HepG2 (cell line): ENCODE data around the gene DENND2A. TPM values are rescaled to one million over a fixed set of nuclear protein-coding genes. Genes with fewer than 3 reads are reported as not detected.

Experiments
- ATAC-seq: fragments of 200-7000 bp; cut with Tn5 transposase; 3 replicates; pipeline ENCODE4 v1.9.1; 2020; ENCODE audit warnings: mild to moderate bottlenecking, moderate library complexity
- BruUV-seq: library from RNA; stranded (reverse); fragments of 400-500 nt; replicated peaks from 2 replicates; lab custom pipeline; 2021; lab: Mats Ljungman, UMichigan
- CTCF ChIA-PET: fragments of 300-600 bp; formaldehyde crosslinking; extraction: SDS; loops from one replicate; lab custom pipeline; 2021; ENCODE audit warnings: low total read pairs, inconsistent platforms, low intra/inter-chr PET ratio; lab: Yijun Ruan, JAX
- POLR2A ChIA-PET: fragments of 350-600 bp; sonication (Branson Sonifier 250); formaldehyde crosslinking; loops from one replicate; lab custom pipeline; 2020; ENCODE audit warnings: antibody characterized with exemption, inconsistent platforms; lab: Yijun Ruan, JAX
- DNase-seq: peaks from one replicate; pipeline ENCODE4 v3.0.0-alpha.2; 2015; ENCODE audit warnings: low spot score
- FAIRE-seq: peaks from 3 replicates; lab custom pipeline; 2011; peaks lifted over from hg19 to GRCh38; lab: Jason Lieb, UNC
- H2AFZ ChIP-seq: one replicate; pipeline ENCODE4 v1.6.1; 2011; ENCODE audit warnings: low read length, inconsistent platforms
- H3K27ac ChIP-seq: fragments of 300-600 bp; 3 replicates; pipeline ENCODE4 v1.8.0; 2011; ENCODE audit warnings: mixed run types, mild to moderate bottlenecking, mixed read lengths, low read length, inconsistent platforms; ENCODE audit not compliant: insufficient read depth; ENCODE audit errors: extremely low read length
- H3K27me3 ChIP-seq, 2 experiments: fragments of 200-600 bp in 1 of 2; 2 replicates in 1 of 2; 3 replicates in 1 of 2; pipeline versions ENCODE4 v1.6.0 to v1.8.0; 2011; ENCODE audit warnings: low read length in 2 of 2, mild to moderate bottlenecking in 2 of 2, moderate library complexity in 2 of 2, inconsistent platforms in 1 of 2; ENCODE audit not compliant: insufficient read depth in 2 of 2, control insufficient read depth in 1 of 2
- H3K36me3 ChIP-seq, 2 experiments: fragments of 200-600 bp in 1 of 2; replicated peaks in 1 of 2; 2 replicates in 1 of 2; 3 replicates in 1 of 2; pipeline versions ENCODE4 v1.5.1 to v1.8.0; 2011; ENCODE audit warnings: low read length in 2 of 2, inconsistent platforms in 1 of 2; ENCODE audit not compliant: insufficient read depth in 2 of 2, control insufficient read depth in 1 of 2
- H3K4me1 ChIP-seq: 2 replicates; pipeline ENCODE4 v1.5.1; 2012; ENCODE audit warnings: low read length, inconsistent platforms; ENCODE audit not compliant: insufficient read depth
- H3K4me2 ChIP-seq: 2 replicates; pipeline ENCODE4 v1.6.0; 2011; ENCODE audit warnings: low read depth, low read length, inconsistent platforms
- H3K4me3 ChIP-seq, 3 experiments: fragments of 200-600 bp in 1 of 3; sonication (generic), shearing (Covaris generic) in 1 of 3; replicated peaks in 1 of 3; 2 replicates each; pipeline ENCODE4 v1.5.1; 2011 to 2016; ENCODE audit warnings: low read length in 3 of 3, inconsistent platforms in 2 of 3, low read depth in 2 of 3, mild to moderate bottlenecking in 2 of 3, control low read depth in 1 of 3, mixed read lengths in 1 of 3; ENCODE audit not compliant: insufficient read depth in 1 of 3
- H3K79me2 ChIP-seq: one replicate; pipeline ENCODE4 v1.6.1; 2011; ENCODE audit warnings: low read length, inconsistent platforms; ENCODE audit not compliant: insufficient read depth
- H3K9ac ChIP-seq: 2 replicates; pipeline ENCODE4 v1.6.0; 2011; ENCODE audit warnings: mild to moderate bottlenecking, low read depth, low read length, inconsistent platforms; ENCODE audit not compliant: insufficient read depth
- H3K9me3 ChIP-seq: 2 replicates; pipeline ENCODE4 v1.5.1; 2012; ENCODE audit warnings: mild to moderate bottlenecking, low read length
- H4K20me1 ChIP-seq: 2 replicates; pipeline ENCODE4 v1.6.0; 2011; ENCODE audit warnings: inconsistent platforms, mild to moderate bottlenecking, low read length, moderate library complexity; ENCODE audit not compliant: insufficient read depth
- CEBPZ ChIP-seq: IDR thresholded peaks from 2 replicates; pipeline ENCODE4 v1.6.1; 2012; ENCODE audit warnings: low read length, improper control_type of control experiment
- CENPBD1 ChIP-seq: sonication (generic); formaldehyde crosslinking; IDR thresholded peaks from 2 replicates; pipeline ENCODE4 v1.8.0; 2022; ENCODE audit warnings: missing genetic modification reagents, low read depth, mild to moderate bottlenecking, borderline replicate concordance
- FUBP1 ChIP-seq: sonication (generic); formaldehyde crosslinking; IDR thresholded peaks from 2 replicates; pipeline ENCODE4 v1.5.1; 2020; ENCODE audit warnings: missing genetic modification reagents, mild to moderate bottlenecking, borderline replicate concordance
- GATAD2A ChIP-seq: IDR thresholded peaks from 2 replicates; pipeline ENCODE4 v1.6.1; 2016
- MEIS1 ChIP-seq: sonication (generic); formaldehyde crosslinking; IDR thresholded peaks from 2 replicates; pipeline ENCODE4 v1.9.0; 2021; ENCODE audit warnings: mild to moderate bottlenecking, missing genetic modification reagents, moderate library complexity, borderline replicate concordance
- PHF21A ChIP-seq: sonication (generic); formaldehyde crosslinking; IDR thresholded peaks from 2 replicates; pipeline ENCODE4 v1.5.0; 2020; ENCODE audit warnings: mild to moderate bottlenecking, missing genetic modification reagents
- SALL2 ChIP-seq: sonication (generic); formaldehyde crosslinking; IDR thresholded peaks from 2 replicates; pipeline ENCODE4 v1.8.1; 2023; ENCODE audit warnings: mild to moderate bottlenecking, missing genetic modification reagents, inconsistent platforms
- TFE3 ChIP-seq: IDR thresholded peaks from 2 replicates; pipeline ENCODE4 v1.6.1; 2016
- THAP8 ChIP-seq: sonication (generic); formaldehyde crosslinking; IDR thresholded peaks from 2 replicates; pipeline ENCODE4 v1.5.1; 2020; ENCODE audit warnings: missing genetic modification reagents, mild to moderate bottlenecking, borderline replicate concordance
- ZBTB7B ChIP-seq: sonication (generic); formaldehyde crosslinking; IDR thresholded peaks from 2 replicates; pipeline ENCODE4 v1.4.0; 2020; ENCODE audit warnings: missing genetic modification reagents
- WGBS: methylation state at CpG from one replicate; pipeline ENCODE4 v1.1.6; 2017; ENCODE audit warnings: low lambda C conversion rate; 5-methylcytosine and 5-hydroxymethylcytosine counted together
- in situ Hi-C: cut with HindIII; loops from 2 replicates; pipeline ENCODE4 v1.10.0; 2017; ENCODE audit warnings: low pct_unique_long_range_greater_than_20kb; ENCODE audit not compliant: extremely low pct_ligation_motif_present
- intact Hi-C: fragments of 100-400 bp; cut with micrococcal nuclease; formaldehyde crosslinking; loops from one replicate; pipeline ENCODE4 v1.10.0; 2022; ENCODE audit not compliant: unreplicated experiment
- polyA plus RNA-seq, 8 experiments: library from polyadenylated mRNA; depleted of rRNA in 3 of 8; stranded (reverse) in 7 of 8; unstranded in 1 of 8; fragments of >200 nt; fragmentation: Illumina TruSeq in 4 of 8; extraction: Trizol in 4 of 8; gene quantifications; 2 replicates each; pipeline versions ENCODE4 v1.2.1 to v1.2.3, GENCODE V29; 2011 to 2016; ENCODE audit warnings: low read depth in 4 of 8, missing spikeins in 1 of 8, mixed read lengths in 1 of 8; ENCODE audit not compliant: insufficient read depth in 1 of 8
- total RNA-seq, 5 experiments: library from RNA; depleted of rRNA; stranded (reverse); fragments of >200 nt; fragmentation: Illumina TruSeq; extraction: Trizol; gene quantifications; 2 replicates each; pipeline ENCODE4 v1.2.3, GENCODE V29; 2016; ENCODE audit warnings: low read depth in 1 of 5

The DENND2A gene
- total and polyA plus RNA-seq, 2 of the 13 experiments (the other 11 are each of a cell fraction or from before 2014, with no cell fraction given), result not detected

GRCh38 chr7:140541176-140541512 is 99.5 kb downstream of the DENND2A start (continued):
- no peak for TF ChIP-seq CEBPZ
- no peak for TF ChIP-seq ZBTB7B (CRISPR knock-in tag)
- TF ChIP-seq CENPBD1 (CRISPR knock-in tag), result no peak
- TF ChIP-seq, all 625 proteins: peak for 0

GRCh38 chr7:140540136-140540777 is 100.4 kb downstream of the DENND2A start:
- in situ Hi-C loops (no loop called here), intact Hi-C loops (no loop called here)
- CTCF ChIA-PET, result no interaction called here
- BruUV-seq, result no TSS peak
- no peaks in the 10 kb centered on the region for H3K9me3 ChIP-seq
- H3K27me3 ChIP-seq, result no peaks in the 10 kb centered on the region
- H3K36me3 ChIP-seq, result no peaks in the 10 kb centered on the region
- WGBS, result 39% methylated on average over 17 of the region's 18 CpGs
- H3K79me2 ChIP-seq, result no peaks in the 10 kb centered on the region
- no peak for FAIRE-seq
- H3K4me2 ChIP-seq, result peak overlapping the region; percentile 83
- H3K4me3 ChIP-seq, result peak overlapping the region in 1 of 3 experiments; percentile 23; a peak in 1 of 6 replicates
- no peaks in the 10 kb centered on the region for H4K20me1 ChIP-seq
- peaks cover 76% of the 10 kb centered on the region for H3K4me1 ChIP-seq
- H3K27ac ChIP-seq, result peak overlapping the region; percentile 40
- peak overlapping the region; percentile 54 for H2AFZ ChIP-seq
- peak; percentile 55 for ATAC-seq
- H3K9ac ChIP-seq, result no peak overlapping the region
- DNase-seq, result peak; percentile 47
- POLR2A ChIA-PET, result interaction anchor here (0.6 kb wide), 1 partner anchor 11 kb away, joined by 3 read pairs; no protein-coding TSS in a partner anchor
- TF ChIP-seq PHF21A (CRISPR knock-in tag), result peak; percentile 58; the same call in 1 of the 2 replicates
- TF ChIP-seq THAP8 (CRISPR knock-in tag), result no peak
- no peak for TF ChIP-seq FUBP1 (CRISPR knock-in tag)
- no peak for TF ChIP-seq TFE3
- 0 out of 2 replicates have a peak, but pooled peaks have one; percentile 27 for TF ChIP-seq MEIS1 (CRISPR knock-in tag)
- peak; percentile 34; the same call in 1 of the 2 replicates for TF ChIP-seq GATAD2A (CRISPR knock-in tag)
- TF ChIP-seq SALL2 (CRISPR knock-in tag), result no peak
